Osteoblast (primary cell): ENCODE measurements around the gene PLA2G2E. TPM values are rescaled to one million over a fixed set of nuclear protein-coding genes. Genes with fewer than 3 reads are reported as not detected.

Source experiments
- DNase-seq: peaks from one replicate; pipeline ENCODE4 v3.0.0; 2011; ENCODE audit warnings: low spot score, mixed read lengths; ENCODE audit not compliant: insufficient read length; ENCODE audit errors: missing footprints
- H2AFZ ChIP-seq: 2 replicates; pipeline ENCODE4 v1.6.0; 2011; ENCODE audit warnings: mild to moderate bottlenecking, low read length
- H3K27ac ChIP-seq: 2 replicates; pipeline ENCODE4 v1.5.1; 2011; ENCODE audit warnings: mild to moderate bottlenecking, low read depth, low read length, moderate library complexity
- H3K27me3 ChIP-seq: 2 replicates; pipeline ENCODE4 v1.6.0; 2012; ENCODE audit warnings: mild to moderate bottlenecking, control low read depth, inconsistent platforms, low read length, moderate library complexity; ENCODE audit not compliant: insufficient read depth
- H3K36me3 ChIP-seq: 2 replicates; pipeline ENCODE4 v1.5.1; 2011; ENCODE audit warnings: mild to moderate bottlenecking, low read length, control low read depth, moderate library complexity; ENCODE audit not compliant: insufficient read depth
- H3K4me1 ChIP-seq: 2 replicates; pipeline ENCODE4 v1.5.1; 2011; ENCODE audit warnings: mild to moderate bottlenecking, low read length, control low read depth, moderate library complexity; ENCODE audit not compliant: insufficient read depth
- H3K4me2 ChIP-seq: 2 replicates; pipeline ENCODE4 v1.6.0; 2011; ENCODE audit warnings: mild to moderate bottlenecking, low read length; ENCODE audit not compliant: insufficient read depth
- H3K4me3 ChIP-seq: fragments of 200-600 bp; sonication (generic); 3 replicates; pipeline ENCODE4 v1.5.1; 2012; ENCODE audit warnings: mild to moderate bottlenecking, low read length, inconsistent platforms; ENCODE audit not compliant: insufficient read depth
- H3K79me2 ChIP-seq: 2 replicates; pipeline ENCODE4 v1.6.0; 2012; ENCODE audit warnings: mild to moderate bottlenecking, low read length, control low read depth, inconsistent platforms; ENCODE audit not compliant: insufficient read depth
- H3K9me3 ChIP-seq: 2 replicates; pipeline ENCODE4 v1.5.1; 2011; ENCODE audit warnings: low read depth, low read length, control low read depth
- H4K20me1 ChIP-seq: 2 replicates; pipeline ENCODE4 v1.6.0; 2012; ENCODE audit warnings: mild to moderate bottlenecking, low read length, control low read depth; ENCODE audit not compliant: insufficient read depth
- CTCF ChIP-seq: IDR thresholded peaks from 2 replicates; pipeline ENCODE4 v1.5.1; 2011; ENCODE audit warnings: mild to moderate bottlenecking, low read depth, low read length, moderate library complexity; ENCODE audit errors: extremely low read depth
- total RNA-seq: library from RNA; depleted of rRNA; stranded (reverse); fragments of >200 nt; gene quantifications from 2 replicates; pipeline ENCODE4 v1.2.3, GENCODE V29; 2012

PLA2G2E gene
- total RNA-seq, 1 donor = not detected

GRCh38 chr1:19925342-19926070 lies 2.1 kb upstream of the PLA2G2E start:
- H3K4me1 ChIP-seq = no peaks in the 10 kb centered on the region
- H2AFZ ChIP-seq = no peak overlapping the region
- H3K4me2 ChIP-seq = no peak overlapping the region
- H3K36me3 ChIP-seq = no peaks in the 10 kb centered on the region
- H3K79me2 ChIP-seq = no peaks in the 10 kb centered on the region
- no peak overlapping the region for H3K4me3 ChIP-seq
- DNase-seq = peak; percentile 78
- H3K9me3 ChIP-seq = no peaks in the 10 kb centered on the region
- peaks cover 18% of the 10 kb centered on the region for H3K27me3 ChIP-seq
- no peaks in the 10 kb centered on the region for H4K20me1 ChIP-seq
- no peak overlapping the region for H3K27ac ChIP-seq
- TF ChIP-seq CTCF = no peak

DNA sequence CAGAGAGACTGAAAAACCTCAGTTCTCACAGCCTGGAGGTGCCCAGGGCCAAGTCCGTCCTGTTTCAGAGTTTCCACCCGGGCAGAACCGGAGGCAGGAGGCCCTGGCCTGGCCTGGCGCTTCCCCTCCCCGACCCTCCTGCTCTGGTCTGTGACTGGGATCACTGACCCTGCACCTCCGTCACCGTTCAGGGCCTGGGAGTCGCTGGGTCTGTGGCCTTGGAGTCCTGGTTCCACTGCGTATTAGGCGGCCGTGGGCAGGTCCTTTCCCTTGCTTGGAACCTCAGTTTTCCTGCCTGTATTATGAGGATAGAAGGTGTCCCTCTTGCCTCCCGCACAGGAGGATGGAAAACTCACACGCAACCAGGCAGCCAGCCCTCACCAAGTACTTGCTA lies 533 bp upstream of the PLA2G2E start:
- H3K36me3 ChIP-seq = no peaks in the 10 kb centered on the region
- H3K4me3 ChIP-seq = no peak overlapping the region
- H2AFZ ChIP-seq = no peak overlapping the region
- H3K4me1 ChIP-seq = no peaks in the 10 kb centered on the region
- no peaks in the 10 kb centered on the region for H3K9me3 ChIP-seq
- no peak for DNase-seq
- H4K20me1 ChIP-seq = no peaks in the 10 kb centered on the region
- H3K79me2 ChIP-seq = no peaks in the 10 kb centered on the region
- peaks cover 12% of the 10 kb centered on the region for H3K27me3 ChIP-seq
- no peak for TF ChIP-seq CTCF
- H3K27ac ChIP-seq = no peak overlapping the region
- no peak overlapping the region for H3K4me2 ChIP-seq

GRCh38 chr1:19922015-19922688 lies 1.3 kb downstream of the PLA2G2E start:
- Histone ChIP-seq H3K4me3 (no peak overlapping the region), H3K4me2 (no peak overlapping the region), H3K36me3 (no peaks in the 10 kb centered on the region), H2AFZ (no peak overlapping the region), H3K27me3 (peaks cover 5% of the 10 kb centered on the region), H3K9me3 (no peaks in the 10 kb centered on the region), H3K79me2 (no peaks in the 10 kb centered on the region), H3K4me1 (no peaks in the 10 kb centered on the region), H3K27ac (no peak overlapping the region), H4K20me1 (no peaks in the 10 kb centered on the region)
- DNase-seq = peak; percentile 73
- TF ChIP-seq CTCF = no peak

GRCh38 chr1:19921310-19921709 lies 2.1 kb downstream of the PLA2G2E start:
- no peak for TF ChIP-seq CTCF

More at GRCh38 chr1:19921310-19921709, 2.1 kb downstream of the PLA2G2E start:
- no peaks in the 10 kb centered on the region for H3K79me2 ChIP-seq
- H3K4me3 ChIP-seq = no peak overlapping the region
- DNase-seq = no peak
- H4K20me1 ChIP-seq = no peaks in the 10 kb centered on the region
- no peaks in the 10 kb centered on the region for H3K36me3 ChIP-seq
- H3K27me3 ChIP-seq = peaks cover 5% of the 10 kb centered on the region
- H2AFZ ChIP-seq = no peak overlapping the region
- H3K4me2 ChIP-seq = no peak overlapping the region
- H3K4me1 ChIP-seq = no peaks in the 10 kb centered on the region
- H3K9me3 ChIP-seq = no peaks in the 10 kb centered on the region
- no peak overlapping the region for H3K27ac ChIP-seq
